Adipocyte (in vitro differentiated cells): ENCODE data around the gene ABI2.
A peak's percentile ranks its signal among the peaks of the same experiment; 100 is the strongest.

Experiments used
- DNase-seq: peaks from one replicate; pipeline ENCODE4 v3.0.0-alpha.2; 2015; ENCODE audit warnings: low read depth
- H3K27me3 ChIP-seq: replicated peaks from 2 replicates; pipeline ENCODE4 v1.7.0; 2013; ENCODE audit warnings: mild to moderate bottlenecking, low read length, moderate library complexity; ENCODE audit not compliant: control insufficient read depth, insufficient read depth
- H3K36me3 ChIP-seq: 2 replicates; pipeline ENCODE4 v1.7.0; 2013; ENCODE audit warnings: low read length, mild to moderate bottlenecking, moderate library complexity; ENCODE audit not compliant: control insufficient read depth, insufficient read depth, severe bottlenecking
- H3K4me1 ChIP-seq: 2 replicates; pipeline ENCODE4 v1.7.0; 2013; ENCODE audit warnings: mild to moderate bottlenecking, low read length, moderate library complexity; ENCODE audit not compliant: control insufficient read depth, insufficient read depth
- H3K4me3 ChIP-seq: 2 replicates; pipeline ENCODE4 v1.7.0; 2013; ENCODE audit warnings: mild to moderate bottlenecking, low read length, moderate library complexity
- H3K9ac ChIP-seq: 2 replicates; pipeline ENCODE4 v1.7.0; 2013; ENCODE audit warnings: mild to moderate bottlenecking, low read length, moderate library complexity
- H3K9me3 ChIP-seq: 2 replicates; pipeline ENCODE4 v1.7.0; 2013; ENCODE audit warnings: mild to moderate bottlenecking, low read length, moderate library complexity; ENCODE audit not compliant: control insufficient read depth

ABI2 gene

DNA sequence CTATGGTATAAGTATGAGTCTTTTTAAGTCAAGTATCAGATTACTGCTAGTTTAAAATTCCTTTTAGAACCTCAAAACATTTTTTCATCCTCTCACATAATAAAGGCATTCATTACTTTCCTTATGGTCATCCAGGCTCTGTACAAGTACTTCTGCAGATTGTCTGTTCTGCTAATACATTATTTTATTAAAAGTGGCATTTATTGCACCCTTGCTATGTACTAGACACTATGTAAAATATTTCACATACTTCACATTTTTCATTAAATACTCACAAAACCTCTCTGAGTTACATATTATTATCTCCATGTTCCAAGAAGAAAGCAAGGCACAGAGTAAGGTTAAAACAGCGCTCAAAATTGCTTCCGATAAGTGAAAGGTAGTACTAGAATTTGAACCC is 122.8 kb downstream of the ABI2 start:
- Histone ChIP-seq H3K9me3 (no peaks in the 10 kb centered on the region), H3K36me3 (peaks cover 52% of the 10 kb centered on the region), H3K4me3 (peak overlapping the region; percentile 9), H3K9ac (peak overlapping the region; percentile 66), H3K4me1 (peaks cover 37% of the 10 kb centered on the region), H3K27me3 (no peaks in the 10 kb centered on the region)
- peak; percentile 41 for DNase-seq

DNA sequence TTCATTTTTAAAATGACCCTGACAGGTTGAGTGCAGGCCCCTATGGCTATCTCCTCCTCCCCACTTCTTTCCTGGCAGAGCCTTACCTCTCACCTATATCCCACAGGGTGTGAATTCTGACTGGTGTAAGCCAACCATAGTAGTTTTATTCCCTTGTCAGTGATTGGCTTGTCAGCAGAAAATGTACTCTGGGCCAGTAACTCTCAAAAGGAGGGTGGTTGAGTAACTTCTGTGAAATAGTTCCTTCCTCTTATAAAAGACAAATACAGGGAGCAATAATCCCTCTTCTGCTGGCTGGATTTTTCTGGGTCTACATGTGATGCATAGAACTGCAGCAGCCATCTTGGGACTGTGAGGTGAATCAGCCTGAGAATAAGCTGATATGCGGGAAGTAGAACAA is 123.5 kb downstream of the ABI2 start:
- Histone ChIP-seq H3K4me1 (peaks cover 37% of the 10 kb centered on the region), H3K9ac (peak overlapping the region; percentile 66), H3K9me3 (no peaks in the 10 kb centered on the region), H3K36me3 (peaks cover 52% of the 10 kb centered on the region), H3K27me3 (no peaks in the 10 kb centered on the region), H3K4me3 (peak overlapping the region; percentile 9)
- peak; percentile 40 for DNase-seq

DNA sequence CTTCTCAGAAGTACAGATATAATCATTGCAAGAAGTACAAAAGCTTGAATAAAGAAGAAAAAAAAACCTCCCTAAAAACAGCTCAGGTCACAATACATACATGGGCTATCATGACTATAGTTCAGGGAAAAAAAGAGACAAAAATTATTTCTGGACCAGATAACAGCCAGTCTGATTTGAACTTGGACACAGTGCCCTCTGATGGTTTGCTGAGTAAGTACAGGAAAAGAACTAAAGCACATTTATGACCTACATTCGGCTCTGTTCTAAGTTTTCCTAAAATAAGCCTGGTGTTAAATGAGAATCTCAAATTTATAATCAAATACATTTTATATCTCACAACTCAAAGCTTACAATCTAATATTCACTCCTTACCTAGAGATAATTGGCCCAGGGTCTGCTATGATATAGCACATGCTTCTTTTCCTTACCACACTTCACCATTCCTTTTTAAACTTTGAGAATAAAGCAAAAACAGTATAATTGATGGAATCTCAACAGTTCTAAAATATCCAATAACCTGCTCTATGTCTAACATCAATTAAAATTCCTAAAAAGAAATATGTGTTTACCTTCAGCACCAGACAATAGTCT is 125.8 kb downstream of the ABI2 start:
- H3K9me3 ChIP-seq: no peaks in the 10 kb centered on the region
- H3K27me3 ChIP-seq: no peaks in the 10 kb centered on the region
- H3K4me1 ChIP-seq: peaks cover 37% of the 10 kb centered on the region
- H3K4me3 ChIP-seq: no peak overlapping the region
- H3K9ac ChIP-seq: peak overlapping the region; percentile 48
- DNase-seq: peak; percentile 83
- peaks cover 49% of the 10 kb centered on the region for H3K36me3 ChIP-seq

DNA sequence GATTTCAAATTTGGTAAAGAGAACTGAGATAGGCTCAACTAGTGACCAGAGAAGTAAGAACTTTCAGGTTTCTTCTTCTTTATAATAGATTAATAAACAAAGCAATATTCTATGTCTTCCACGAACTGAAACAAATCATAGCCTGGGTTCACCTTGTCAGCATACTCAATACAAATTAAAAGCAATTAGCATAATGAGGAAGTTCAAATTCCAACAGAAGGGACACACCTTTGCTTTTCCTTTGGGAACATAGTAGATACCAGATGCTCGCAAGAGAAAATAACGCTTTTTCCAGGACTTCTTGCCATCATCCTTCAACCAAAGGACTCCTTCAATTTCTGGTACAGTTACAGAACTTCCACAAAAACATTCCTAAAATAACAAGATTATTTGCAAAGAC is 127.0 kb downstream of the ABI2 start:
- no peak overlapping the region for H3K4me3 ChIP-seq
- H3K36me3 ChIP-seq: peaks cover 54% of the 10 kb centered on the region
- H3K27me3 ChIP-seq: no peaks in the 10 kb centered on the region
- peaks cover 35% of the 10 kb centered on the region for H3K4me1 ChIP-seq
- H3K9me3 ChIP-seq: no peaks in the 10 kb centered on the region
- no peak overlapping the region for H3K9ac ChIP-seq
- no peak for DNase-seq

DNA sequence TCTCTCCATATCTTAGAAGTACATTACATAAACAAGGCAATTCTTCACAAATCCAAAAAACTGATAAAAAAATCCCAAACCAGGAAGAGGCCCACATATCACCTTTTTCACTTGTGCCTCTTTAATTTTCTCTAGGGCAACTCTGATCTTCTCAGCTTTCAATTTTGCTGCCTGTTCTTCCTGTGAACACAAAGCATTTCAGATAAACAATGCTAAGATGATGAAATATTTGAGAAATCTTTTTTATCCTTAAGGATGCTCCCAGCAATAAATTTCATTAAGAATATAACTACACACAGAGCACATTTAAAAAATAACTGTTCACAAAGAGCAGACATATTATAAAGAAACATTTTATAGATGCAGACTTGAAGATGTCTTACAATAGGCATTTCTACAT is 133.6 kb downstream of the ABI2 start:
- peaks cover 40% of the 10 kb centered on the region for H3K36me3 ChIP-seq
- peaks cover 17% of the 10 kb centered on the region for H3K4me1 ChIP-seq
- peak overlapping the region; percentile 29 for H3K9ac ChIP-seq
- no peaks in the 10 kb centered on the region for H3K9me3 ChIP-seq
- DNase-seq: peak; percentile 68
- H3K4me3 ChIP-seq: no peak overlapping the region
- H3K27me3 ChIP-seq: no peaks in the 10 kb centered on the region

DNA sequence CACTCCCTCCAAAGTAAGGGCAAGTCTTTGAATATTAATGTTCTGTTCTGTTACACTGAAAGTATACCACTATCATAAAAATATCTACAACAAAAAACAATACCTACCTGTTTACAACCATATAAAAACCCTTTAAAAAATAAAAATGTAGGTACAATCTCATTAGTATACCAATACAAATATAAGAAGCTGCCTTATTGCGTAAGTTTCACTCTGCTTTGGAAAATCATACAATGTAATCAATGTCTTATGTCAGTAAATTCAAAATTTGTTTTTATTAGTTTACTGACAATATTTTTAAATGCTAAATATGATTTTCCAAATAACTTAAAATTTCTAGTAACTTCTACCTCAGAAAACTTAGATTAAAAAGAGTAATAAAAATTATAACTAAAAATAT is 134.1 kb downstream of the ABI2 start:
- H3K9me3 ChIP-seq: no peaks in the 10 kb centered on the region
- H3K36me3 ChIP-seq: peaks cover 38% of the 10 kb centered on the region
- no peak overlapping the region for H3K9ac ChIP-seq
- H3K4me3 ChIP-seq: no peak overlapping the region
- peaks cover 17% of the 10 kb centered on the region for H3K4me1 ChIP-seq
- no peaks in the 10 kb centered on the region for H3K27me3 ChIP-seq
- DNase-seq: peak; percentile 54

DNA sequence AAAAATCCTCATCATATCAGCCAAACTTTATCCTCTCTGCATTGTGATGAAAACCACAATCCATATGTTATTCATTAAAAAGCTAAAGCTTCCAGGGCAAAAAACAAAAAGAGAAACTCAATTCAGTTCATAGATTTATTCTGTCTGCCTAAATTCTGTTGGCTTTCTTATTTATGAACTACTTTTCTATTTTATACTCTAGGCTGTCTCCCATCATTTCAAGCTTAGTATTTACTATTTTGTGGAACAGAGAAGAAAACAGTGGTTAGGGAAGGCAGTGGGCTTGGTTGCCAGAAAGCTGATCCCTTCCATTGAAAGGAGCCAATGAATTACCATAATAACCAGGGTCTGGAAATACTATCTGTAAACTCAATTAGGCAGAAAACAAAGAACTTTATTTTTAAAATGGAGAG is 135.1 kb downstream of the ABI2 start:
- H3K9me3 ChIP-seq: no peaks in the 10 kb centered on the region
- peaks cover 28% of the 10 kb centered on the region for H3K36me3 ChIP-seq
- peaks cover 17% of the 10 kb centered on the region for H3K4me1 ChIP-seq
- no peaks in the 10 kb centered on the region for H3K27me3 ChIP-seq
- peak; percentile 83 for DNase-seq
- no peak overlapping the region for H3K9ac ChIP-seq
- no peak overlapping the region for H3K4me3 ChIP-seq

DNA sequence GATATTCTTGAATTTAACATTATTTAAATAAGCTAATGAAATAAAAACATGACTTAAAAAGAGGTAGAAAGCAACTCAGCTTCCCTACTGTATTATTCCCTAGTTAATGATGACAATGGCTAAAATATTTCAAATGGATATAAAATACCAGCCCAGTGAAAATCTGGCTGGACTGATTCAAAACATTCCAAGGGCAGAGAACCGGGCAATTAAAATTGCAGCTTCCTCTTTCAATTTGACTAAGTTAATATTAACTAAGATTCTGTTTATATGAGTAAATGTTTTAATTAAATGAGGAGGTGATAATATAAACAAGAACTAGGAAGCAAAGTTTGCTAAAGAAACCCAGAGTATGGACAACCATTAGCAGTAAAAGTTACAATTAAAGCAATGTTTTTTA is 141.4 kb downstream of the ABI2 start:
- no peak for DNase-seq
- Histone ChIP-seq H3K4me3 (no peak overlapping the region), H3K4me1 (no peaks in the 10 kb centered on the region), H3K9me3 (no peaks in the 10 kb centered on the region), H3K9ac (no peak overlapping the region), H3K36me3 (peaks cover 13% of the 10 kb centered on the region), H3K27me3 (no peaks in the 10 kb centered on the region)

DNA sequence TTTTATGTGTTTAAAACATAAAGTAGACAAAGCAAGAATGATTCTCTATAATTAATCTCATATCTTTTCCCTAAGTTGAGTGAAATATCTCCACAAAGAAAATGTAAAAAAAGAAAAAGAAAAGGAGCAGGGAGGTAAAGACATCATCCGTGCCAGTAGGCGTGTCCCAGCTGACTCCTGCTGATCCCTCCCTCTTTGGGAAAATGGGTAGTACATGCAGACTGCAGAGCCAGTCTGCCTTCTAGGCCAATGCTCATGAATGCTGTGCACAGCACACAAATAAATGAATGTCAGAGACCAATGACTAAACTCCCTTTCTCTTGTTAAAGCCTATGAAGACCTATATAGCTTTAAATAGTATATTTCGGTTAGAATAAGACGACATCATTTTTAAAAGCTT is 142.2 kb downstream of the ABI2 start:
- Histone ChIP-seq H3K4me3 (no peak overlapping the region), H3K36me3 (peaks cover 13% of the 10 kb centered on the region), H3K27me3 (no peaks in the 10 kb centered on the region), H3K4me1 (no peaks in the 10 kb centered on the region), H3K9ac (no peak overlapping the region), H3K9me3 (no peaks in the 10 kb centered on the region)
- no peak for DNase-seq

DNA sequence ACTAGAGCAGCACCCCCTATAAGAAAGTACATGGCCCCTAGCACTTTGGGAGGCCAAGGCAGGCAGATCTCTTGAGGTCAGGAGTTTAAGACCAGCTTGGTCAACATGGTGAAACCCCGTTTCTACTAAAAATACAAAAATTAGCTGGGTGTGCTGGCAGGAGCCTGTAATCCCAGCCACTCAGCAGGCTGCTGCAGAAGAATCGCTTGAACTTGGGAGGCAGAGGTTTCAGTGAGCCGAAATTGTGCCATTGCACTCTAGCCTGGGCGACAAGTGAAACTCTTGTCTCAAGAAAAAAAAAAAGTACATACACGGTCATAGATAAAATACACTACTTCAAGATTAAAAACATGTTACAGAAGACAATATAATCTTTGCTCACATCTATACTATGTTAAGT is 143.1 kb downstream of the ABI2 start:
- DNase-seq: no peak
- Histone ChIP-seq H3K9me3 (no peaks in the 10 kb centered on the region), H3K9ac (no peak overlapping the region), H3K36me3 (peaks cover 11% of the 10 kb centered on the region), H3K27me3 (no peaks in the 10 kb centered on the region), H3K4me3 (no peak overlapping the region), H3K4me1 (no peaks in the 10 kb centered on the region)

DNA sequence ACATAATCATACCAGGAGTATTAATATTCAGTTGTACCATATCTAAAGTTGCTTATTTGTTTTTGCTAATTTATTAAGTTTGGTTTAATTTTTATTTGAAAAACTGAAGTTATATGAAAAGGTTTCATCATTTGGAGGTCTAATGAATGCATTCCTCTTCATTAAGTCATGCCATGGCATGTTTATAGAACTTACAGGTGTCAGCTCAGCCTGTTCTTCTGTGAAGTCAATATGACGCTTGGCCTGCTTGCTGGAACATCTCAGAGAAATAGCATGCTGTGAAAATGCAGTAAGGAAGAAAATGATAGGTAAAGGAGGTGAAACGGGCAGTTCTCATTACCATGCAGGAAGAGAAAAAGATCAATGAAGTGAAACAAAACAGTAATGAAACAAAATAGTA is 148.7 kb downstream of the ABI2 start:
- no peaks in the 10 kb centered on the region for H3K27me3 ChIP-seq
- no peak for DNase-seq
- peaks cover 3% of the 10 kb centered on the region for H3K4me1 ChIP-seq
- H3K36me3 ChIP-seq: no peaks in the 10 kb centered on the region
- no peak overlapping the region for H3K4me3 ChIP-seq
- H3K9ac ChIP-seq: no peak overlapping the region
- H3K9me3 ChIP-seq: no peaks in the 10 kb centered on the region

DNA sequence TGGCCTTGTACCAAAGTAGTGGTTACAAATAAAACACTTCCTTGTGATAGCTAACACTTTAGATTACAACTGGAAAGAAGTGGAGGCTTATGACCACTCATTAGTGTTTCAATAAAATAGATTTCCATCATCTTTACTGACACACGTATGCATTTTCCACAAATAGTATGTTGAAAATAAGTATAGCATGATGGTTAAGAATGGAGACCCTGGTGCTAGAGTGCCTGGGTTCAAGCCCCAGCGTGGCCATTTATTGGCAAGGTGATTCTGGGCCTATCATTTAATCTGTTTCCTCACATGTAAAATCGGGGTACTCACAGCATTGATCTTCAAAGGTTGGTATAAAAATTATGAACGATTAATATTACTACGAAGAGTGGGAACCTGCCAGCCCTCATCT is 152.4 kb downstream of the ABI2 start:
- DNase-seq: no peak
- Histone ChIP-seq H3K9ac (no peak overlapping the region), H3K9me3 (no peaks in the 10 kb centered on the region), H3K36me3 (peaks cover 25% of the 10 kb centered on the region), H3K4me3 (no peak overlapping the region), H3K27me3 (no peaks in the 10 kb centered on the region), H3K4me1 (peaks cover 3% of the 10 kb centered on the region)
